ENCODE results near the gene NCOA1.

DNA sequence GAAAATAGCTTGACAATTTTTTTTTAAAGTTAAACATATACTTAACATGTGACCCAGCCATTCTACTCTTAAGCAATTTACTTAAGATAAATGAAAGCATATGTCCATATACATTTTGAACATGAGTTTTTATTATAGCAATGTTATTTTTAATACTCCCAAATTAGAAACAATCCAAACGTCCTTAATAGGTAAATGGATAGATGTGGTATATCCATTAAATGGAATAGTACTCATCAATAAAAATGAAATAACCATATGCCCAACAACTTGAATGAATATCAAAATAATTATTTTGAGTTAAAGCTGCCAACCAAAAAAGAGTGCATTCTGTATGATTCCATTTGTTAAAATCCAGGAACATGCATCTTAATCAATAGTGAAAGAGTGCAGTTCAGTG is 29.1 kb downstream of the NCOA1 start:
- TF ChIP-seq ZNF274 (IDR thresholded peaks at IDR 0.05; ENCODE audit: low read depth, low read length) (no peak), YY1 (IDR thresholded peaks at IDR 0.05; ENCODE audit: insufficient read depth, insufficient read length) (no peak)

Data from NT2/D1 (cell line).